Astrocyte (in vitro differentiated cells and primary cell): Measurements from ENCODE around the gene CPED1. TPM values are rescaled to one million over a fixed set of nuclear protein-coding genes. Genes with fewer than 3 reads are reported as not detected.

Experiments
- DNase-seq: peaks from one replicate; pipeline ENCODE4 v3.0.0-alpha.2; 2010; ENCODE audit warnings: low read depth
- FAIRE-seq: peaks from 2 replicates; lab custom pipeline; 2011; peaks lifted over from hg19 to GRCh38; lab: Jason Lieb, UNC
- H2AFZ ChIP-seq: 2 replicates; pipeline ENCODE4 v1.6.0; 2012; ENCODE audit warnings: low read depth, low read length, inconsistent platforms
- H3K27ac ChIP-seq: 2 replicates; pipeline ENCODE4 v1.5.1; 2011; ENCODE audit warnings: low read depth, low read length, inconsistent platforms
- H3K27me3 ChIP-seq: 2 replicates; pipeline ENCODE4 v1.6.0; 2011; ENCODE audit warnings: low read length, inconsistent platforms; ENCODE audit not compliant: insufficient read depth
- H3K36me3 ChIP-seq: 2 replicates; pipeline ENCODE4 v1.5.1; 2011; ENCODE audit warnings: low read length, inconsistent platforms; ENCODE audit not compliant: insufficient read depth
- H3K4me1 ChIP-seq: 2 replicates; pipeline ENCODE4 v1.5.1; 2011; ENCODE audit warnings: low read length, inconsistent platforms; ENCODE audit not compliant: insufficient read depth
- H3K4me2 ChIP-seq: 2 replicates; pipeline ENCODE4 v1.6.0; 2012; ENCODE audit warnings: low read length, inconsistent platforms
- H3K4me3 ChIP-seq: 2 replicates; pipeline ENCODE4 v1.5.1; 2011; ENCODE audit warnings: low read depth, mild to moderate bottlenecking, low read length, inconsistent platforms; ENCODE audit not compliant: insufficient read depth
- H3K79me2 ChIP-seq: 2 replicates; pipeline ENCODE4 v1.6.0; 2012; ENCODE audit warnings: mild to moderate bottlenecking, low read length, inconsistent platforms; ENCODE audit not compliant: insufficient read depth
- H3K9ac ChIP-seq: 2 replicates; pipeline ENCODE4 v1.6.0; 2012; ENCODE audit warnings: mild to moderate bottlenecking, low read length, inconsistent platforms
- H3K9me3 ChIP-seq: 2 replicates; pipeline ENCODE4 v1.5.1; 2012; ENCODE audit warnings: low read depth, mild to moderate bottlenecking, low read length, inconsistent platforms; ENCODE audit not compliant: insufficient read depth
- H4K20me1 ChIP-seq: 2 replicates; pipeline ENCODE4 v1.6.0; 2012; ENCODE audit warnings: low read length, inconsistent platforms; ENCODE audit not compliant: insufficient read depth
- H3K27ac Mint-ChIP-seq: one replicate; pipeline ENCODE4 v1.8.0; 2021; ENCODE audit warnings: mild to moderate bottlenecking, mixed read lengths; ENCODE audit not compliant: unreplicated experiment
- H3K27me3 Mint-ChIP-seq: one replicate; pipeline ENCODE4 v1.8.0; 2021; ENCODE audit warnings: low read depth, mixed read lengths; ENCODE audit not compliant: unreplicated experiment
- H3K36me3 Mint-ChIP-seq: one replicate; pipeline ENCODE4 v1.8.0; 2021; ENCODE audit warnings: low read depth, mixed read lengths; ENCODE audit not compliant: unreplicated experiment
- H3K4me1 Mint-ChIP-seq: one replicate; pipeline ENCODE4 v1.8.0; 2021; ENCODE audit warnings: low read depth, mixed read lengths; ENCODE audit not compliant: unreplicated experiment
- H3K4me3 Mint-ChIP-seq: one replicate; pipeline ENCODE4 v1.8.0; 2021; ENCODE audit warnings: mild to moderate bottlenecking, moderate library complexity, mixed read lengths; ENCODE audit not compliant: unreplicated experiment
- H3K9me3 Mint-ChIP-seq: one replicate; pipeline ENCODE4 v1.8.0; 2021; ENCODE audit warnings: mild to moderate bottlenecking, mixed read lengths; ENCODE audit not compliant: unreplicated experiment
- EZH2 ChIP-seq: IDR thresholded peaks from 2 replicates; pipeline ENCODE4 v1.6.1; 2012; ENCODE audit warnings: mild to moderate bottlenecking, low read length, inconsistent platforms; ENCODE audit not compliant: insufficient read depth
- total RNA-seq: library from RNA; stranded (reverse); gene quantifications from 2 replicates; pipeline ENCODE4 v1.2.1, GENCODE V29; 2021
- TF ChIP-seq, protein P1 (sequence below): IDR thresholded peaks from 2 replicates; pipeline ENCODE4 v1.5.1; 2011; ENCODE audit warnings: low read depth, mild to moderate bottlenecking, inconsistent platforms, low read length, moderate library complexity; ENCODE audit not compliant: insufficient read depth

Gene CPED1
- total RNA-seq, 1 donor from 2014 or later = 6.1 TPM

DNA sequence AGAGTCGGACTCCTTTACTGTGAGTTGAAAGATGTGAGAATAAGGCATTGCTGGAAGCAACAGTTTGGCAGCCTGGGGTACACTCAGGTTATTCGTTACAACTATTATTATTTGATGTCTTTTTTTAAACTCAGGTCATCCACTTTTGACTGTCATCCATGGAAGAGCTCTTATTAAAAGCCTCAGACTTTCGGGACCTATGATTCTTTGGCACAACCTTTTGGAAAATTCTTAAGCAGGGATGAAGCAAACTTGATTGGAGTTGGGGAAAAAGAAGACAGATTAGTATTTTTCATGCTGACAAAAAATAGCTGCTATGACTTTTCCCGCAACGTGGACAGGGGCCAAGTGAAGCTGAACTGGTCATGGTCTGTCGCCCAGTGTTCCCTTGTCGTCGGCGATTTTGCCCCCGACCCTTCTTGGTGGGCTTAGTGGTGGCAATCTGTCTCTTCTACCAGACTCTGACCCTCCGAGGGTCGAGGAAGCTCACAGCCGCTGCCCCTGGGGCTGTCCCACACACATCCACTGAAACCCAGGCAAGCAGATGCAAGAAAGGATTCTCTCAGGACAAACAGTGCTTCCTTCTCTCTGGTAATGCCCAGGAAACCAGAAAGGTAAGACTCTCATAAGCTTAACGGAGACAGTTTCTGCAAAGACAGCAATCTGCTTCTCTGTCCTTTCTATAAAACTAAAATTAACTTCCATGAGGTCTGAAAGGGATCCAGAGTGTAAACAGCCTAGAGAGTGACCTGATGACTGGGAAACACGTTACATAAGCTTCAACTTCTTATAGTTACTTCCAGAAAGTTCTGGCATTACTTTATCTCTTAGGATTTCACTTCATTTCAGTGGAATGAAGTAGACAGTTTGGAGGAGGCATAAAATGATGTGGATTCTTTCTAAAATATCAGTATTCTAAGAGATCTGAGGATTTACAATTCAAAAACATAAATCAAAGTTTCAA is 1.0 kb downstream of the CPED1 start:
- peak overlapping the region; percentile 71 for H3K4me3 ChIP-seq
- no peaks in the 10 kb centered on the region for H3K9me3 Mint-ChIP-seq
- H3K27ac Mint-ChIP-seq = peak overlapping the region; percentile 75

DNA sequence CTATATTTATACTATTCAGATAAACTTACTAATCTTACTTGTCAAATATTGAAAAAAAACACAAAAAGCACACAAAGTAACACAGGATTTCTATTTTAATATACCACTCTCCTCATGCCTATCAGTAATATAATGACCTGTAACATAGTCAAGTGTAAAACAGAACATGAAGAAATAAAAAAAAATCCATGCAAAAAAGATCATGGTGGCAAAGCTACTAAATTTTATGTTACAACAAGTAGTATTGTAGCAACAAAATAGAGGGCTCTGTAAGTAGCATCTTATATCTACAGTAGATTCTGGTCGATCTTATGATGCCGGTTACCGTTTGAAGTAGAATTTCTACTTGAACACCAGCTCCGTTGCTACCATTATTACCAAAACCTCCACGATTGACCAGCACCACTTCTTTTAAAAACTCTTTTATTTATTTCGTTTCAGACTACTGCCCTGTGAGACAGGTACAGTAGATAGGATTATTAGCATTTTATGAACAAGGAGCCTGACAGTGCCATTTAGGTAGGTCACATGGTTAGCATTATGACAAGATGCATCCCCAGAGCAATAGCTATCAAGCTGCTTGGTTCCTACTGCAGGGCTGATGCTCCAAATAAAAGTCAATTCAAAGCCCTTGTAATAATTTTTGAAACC is 2.1 kb downstream of the CPED1 start:
- peaks cover 4% of the 10 kb centered on the region for H3K79me2 ChIP-seq
- peak overlapping the region; percentile 71 for H3K9ac ChIP-seq
- Mint-ChIP-seq H3K27me3 (no peaks in the 10 kb centered on the region), H3K36me3 (no peaks in the 10 kb centered on the region), H3K4me3 (peak overlapping the region; percentile 68), H3K27ac (no peak overlapping the region), H3K9me3 (no peaks in the 10 kb centered on the region), H3K4me1 (peaks cover 26% of the 10 kb centered on the region)
- H4K20me1 ChIP-seq = no peaks in the 10 kb centered on the region
- H3K9me3 ChIP-seq = no peaks in the 10 kb centered on the region
- peak overlapping the region; percentile 87 for H3K4me2 ChIP-seq
- H2AFZ ChIP-seq = no peak overlapping the region
- peaks cover 20% of the 10 kb centered on the region for H3K4me1 ChIP-seq
- peak overlapping the region; percentile 69 for H3K27ac ChIP-seq
- TF ChIP-seq, protein P1, sequence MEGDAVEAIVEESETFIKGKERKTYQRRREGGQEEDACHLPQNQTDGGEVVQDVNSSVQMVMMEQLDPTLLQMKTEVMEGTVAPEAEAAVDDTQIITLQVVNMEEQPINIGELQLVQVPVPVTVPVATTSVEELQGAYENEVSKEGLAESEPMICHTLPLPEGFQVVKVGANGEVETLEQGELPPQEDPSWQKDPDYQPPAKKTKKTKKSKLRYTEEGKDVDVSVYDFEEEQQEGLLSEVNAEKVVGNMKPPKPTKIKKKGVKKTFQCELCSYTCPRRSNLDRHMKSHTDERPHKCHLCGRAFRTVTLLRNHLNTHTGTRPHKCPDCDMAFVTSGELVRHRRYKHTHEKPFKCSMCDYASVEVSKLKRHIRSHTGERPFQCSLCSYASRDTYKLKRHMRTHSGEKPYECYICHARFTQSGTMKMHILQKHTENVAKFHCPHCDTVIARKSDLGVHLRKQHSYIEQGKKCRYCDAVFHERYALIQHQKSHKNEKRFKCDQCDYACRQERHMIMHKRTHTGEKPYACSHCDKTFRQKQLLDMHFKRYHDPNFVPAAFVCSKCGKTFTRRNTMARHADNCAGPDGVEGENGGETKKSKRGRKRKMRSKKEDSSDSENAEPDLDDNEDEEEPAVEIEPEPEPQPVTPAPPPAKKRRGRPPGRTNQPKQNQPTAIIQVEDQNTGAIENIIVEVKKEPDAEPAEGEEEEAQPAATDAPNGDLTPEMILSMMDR = no peak
- no peak for TF ChIP-seq EZH2
- DNase-seq (no peak), FAIRE-seq (no peak)
- H3K4me3 ChIP-seq = peak overlapping the region; percentile 43
- no peaks in the 10 kb centered on the region for H3K36me3 ChIP-seq
- no peaks in the 10 kb centered on the region for H3K27me3 ChIP-seq

More for the DNA sequence above, 1.0 kb downstream of the CPED1 start:
- Mint-ChIP-seq H3K4me1 (peaks cover 28% of the 10 kb centered on the region), H3K27me3 (no peaks in the 10 kb centered on the region), H3K4me3 (peak overlapping the region; percentile 78), H3K36me3 (no peaks in the 10 kb centered on the region)
- H3K4me1 ChIP-seq = peaks cover 20% of the 10 kb centered on the region
- no peak for FAIRE-seq
- H3K36me3 ChIP-seq = no peaks in the 10 kb centered on the region
- no peaks in the 10 kb centered on the region for H3K9me3 ChIP-seq
- no peak for TF ChIP-seq EZH2
- TF ChIP-seq, protein P1 = no peak
- no peak for DNase-seq
- peak overlapping the region; percentile 52 for H3K27ac ChIP-seq
- H3K79me2 ChIP-seq = peaks cover 4% of the 10 kb centered on the region
- peak overlapping the region; percentile 82 for H3K9ac ChIP-seq
- H3K4me2 ChIP-seq = peak overlapping the region; percentile 87
- no peaks in the 10 kb centered on the region for H3K27me3 ChIP-seq
- H2AFZ ChIP-seq = peak overlapping the region; percentile 64
- H4K20me1 ChIP-seq = no peaks in the 10 kb centered on the region
